H9 (cell line): ENCODE results near the gene CD200. TPM values are rescaled to one million over a fixed set of nuclear protein-coding genes. Genes with fewer than 3 reads are reported as not detected.

Source experiments
- DNase-seq: peaks from one replicate; pipeline ENCODE4 v3.0.0-alpha.2; 2017
- H2AFZ ChIP-seq: one replicate; pipeline ENCODE4 v1.6.1; 2013; ENCODE audit warnings: mild to moderate bottlenecking, low read length, control low read depth, moderate library complexity
- H2AK5ac ChIP-seq: 2 replicates; pipeline ENCODE4 v1.6.1; 2013; ENCODE audit warnings: low read length, control low read depth, mixed read lengths; ENCODE audit not compliant: insufficient read length
- H2BK120ac ChIP-seq: one replicate; pipeline ENCODE4 v1.6.1; 2013; ENCODE audit warnings: low read depth, mild to moderate bottlenecking, low read length, control low read depth, inconsistent platforms; ENCODE audit not compliant: poor library complexity, severe bottlenecking
- H2BK12ac ChIP-seq: 2 replicates; pipeline ENCODE4 v1.6.1; 2013; ENCODE audit warnings: low read length, control low read depth, mixed read lengths, low read depth; ENCODE audit not compliant: insufficient read length
- H2BK15ac ChIP-seq: 2 replicates; pipeline ENCODE4 v1.6.1; 2013; ENCODE audit warnings: low read depth, low read length, control low read depth
- H2BK20ac ChIP-seq: one replicate; pipeline ENCODE4 v1.6.1; 2013; ENCODE audit warnings: low read depth, mild to moderate bottlenecking, low read length, control low read depth, inconsistent platforms; ENCODE audit not compliant: poor library complexity, severe bottlenecking
- H2BK5ac ChIP-seq: 2 replicates; pipeline ENCODE4 v1.6.1; 2013; ENCODE audit warnings: low read length, control low read depth, mixed read lengths; ENCODE audit not compliant: insufficient read length
- H3K14ac ChIP-seq: 2 replicates; pipeline ENCODE4 v1.6.1; 2013; ENCODE audit warnings: low read length, control low read depth; ENCODE audit not compliant: insufficient read depth
- H3K18ac ChIP-seq: 2 replicates; pipeline ENCODE4 v1.6.1; 2013; ENCODE audit warnings: low read depth, mild to moderate bottlenecking, mixed read lengths, low read length, control low read depth; ENCODE audit not compliant: insufficient read length
- H3K23ac ChIP-seq: 2 replicates; pipeline ENCODE4 v1.6.1; 2013; ENCODE audit warnings: low read length, control low read depth, mixed read lengths, low read depth; ENCODE audit not compliant: insufficient read length
- H3K23me2 ChIP-seq: 2 replicates; pipeline ENCODE4 v1.6.1; 2013; ENCODE audit warnings: low read depth, mild to moderate bottlenecking, mixed read lengths, low read length, control low read depth; ENCODE audit not compliant: insufficient read length, poor library complexity, severe bottlenecking
- H3K27ac ChIP-seq: 2 replicates; pipeline ENCODE4 v1.5.1; 2013; ENCODE audit warnings: low read length, control low read depth, mixed read lengths, low read depth; ENCODE audit not compliant: insufficient read length
- H3K27me3 ChIP-seq: 2 replicates; pipeline ENCODE4 v1.6.1; 2013; ENCODE audit warnings: low read length, control low read depth, inconsistent platforms; ENCODE audit not compliant: insufficient read depth
- H3K4ac ChIP-seq: 2 replicates; pipeline ENCODE4 v1.6.1; 2013; ENCODE audit warnings: low read depth, mild to moderate bottlenecking, control low read depth, inconsistent platforms, low read length, moderate library complexity
- H3K4me1 ChIP-seq: 2 replicates; pipeline ENCODE4 v1.6.1; 2013; ENCODE audit warnings: low read length, control low read depth, inconsistent platforms; ENCODE audit not compliant: insufficient read depth
- H3K4me2 ChIP-seq: 2 replicates; pipeline ENCODE4 v1.6.1; 2013; ENCODE audit warnings: low read length, control low read depth, mixed read lengths; ENCODE audit not compliant: insufficient read length, insufficient read depth
- H3K56ac ChIP-seq: 2 replicates; pipeline ENCODE4 v1.6.1; 2013; ENCODE audit warnings: low read depth, mild to moderate bottlenecking, mixed read lengths, low read length, control low read depth; ENCODE audit not compliant: insufficient read length
- H3K79me1 ChIP-seq: 2 replicates; pipeline ENCODE4 v1.6.1; 2013; ENCODE audit warnings: low read depth, mild to moderate bottlenecking, moderate library complexity, low read length, control low read depth, inconsistent platforms; ENCODE audit not compliant: insufficient read depth, poor library complexity, severe bottlenecking
- H3K79me2 ChIP-seq: 2 replicates; pipeline ENCODE4 v1.6.1; 2013; ENCODE audit warnings: low read length, control low read depth, inconsistent platforms; ENCODE audit not compliant: insufficient read depth
- H3K9ac ChIP-seq: 2 replicates; pipeline ENCODE4 v1.6.1; 2013; ENCODE audit warnings: low read length, control low read depth, mixed read lengths; ENCODE audit not compliant: insufficient read length; ENCODE audit errors: extremely low read depth
- H3K9me3 ChIP-seq: one replicate; pipeline ENCODE4 v1.6.1; 2013; ENCODE audit warnings: low read depth, low read length, inconsistent platforms; ENCODE audit not compliant: control insufficient read depth
- H3T11ph ChIP-seq: one replicate; pipeline ENCODE4 v1.6.1; 2013; ENCODE audit warnings: mild to moderate bottlenecking, low read length, control low read depth, inconsistent platforms
- H4K20me1 ChIP-seq: one replicate; pipeline ENCODE4 v1.6.1; 2013; ENCODE audit not compliant: control insufficient read depth, insufficient read length, insufficient read depth
- H4K5ac ChIP-seq: 2 replicates; pipeline ENCODE4 v1.6.1; 2013; ENCODE audit warnings: low read depth, mild to moderate bottlenecking, mixed read lengths, low read length, control low read depth; ENCODE audit not compliant: insufficient read length
- H4K8ac ChIP-seq: replicated peaks from 2 replicates; pipeline ENCODE4 v1.6.1; 2013; ENCODE audit warnings: low read length, control low read depth, mixed read lengths, low read depth; ENCODE audit not compliant: insufficient read length
- H4K91ac ChIP-seq: 2 replicates; pipeline ENCODE4 v1.6.1; 2013; ENCODE audit warnings: low read depth, mild to moderate bottlenecking, moderate library complexity, mixed read lengths, low read length, control low read depth; ENCODE audit not compliant: insufficient read length
- H3K27ac Mint-ChIP-seq, 3 experiments: 2 replicates in 2 of 3; 3 replicates in 1 of 3; pipeline ENCODE4 v1.8.0; 2020 to 2021; ENCODE audit warnings: mixed read lengths in 3 of 3, mild to moderate bottlenecking in 1 of 3, moderate library complexity in 1 of 3
- H3K27me3 Mint-ChIP-seq: 2 replicates; pipeline ENCODE4 v1.8.0; 2021; ENCODE audit warnings: low read depth, mild to moderate bottlenecking, moderate library complexity, mixed read lengths
- H3K36me3 Mint-ChIP-seq, 3 experiments: 2 replicates in 2 of 3; 3 replicates in 1 of 3; pipeline ENCODE4 v1.8.0; 2020 to 2021; ENCODE audit warnings: low read depth in 3 of 3, mixed read lengths in 3 of 3; ENCODE audit not compliant: insufficient read depth in 1 of 3
- H3K4me1 Mint-ChIP-seq, 2 experiments: 2 replicates each; pipeline ENCODE4 v1.8.0; 2020; ENCODE audit warnings: mixed read lengths in 2 of 2
- H3K4me3 Mint-ChIP-seq, 2 experiments: 2 replicates in 1 of 2; 3 replicates in 1 of 2; pipeline ENCODE4 v1.8.0; 2020 to 2021; ENCODE audit warnings: mild to moderate bottlenecking in 2 of 2, mixed read lengths in 2 of 2, moderate library complexity in 1 of 2
- H3K9me3 Mint-ChIP-seq, 2 experiments: 2 replicates in 1 of 2; 3 replicates in 1 of 2; pipeline ENCODE4 v1.8.0; 2020; ENCODE audit warnings: mild to moderate bottlenecking in 2 of 2, mixed read lengths in 2 of 2, moderate library complexity in 1 of 2
- CTCF ChIP-seq: fragments of 200-600 bp; sonication (generic); conservative IDR thresholded peaks from 3 replicates; pipeline ENCODE4 v1.8.0; 2021; ENCODE audit warnings: antibody characterized with exemption, mild to moderate bottlenecking
- WGBS: extraction: QIAGEN DNeasy Blood & Tissue Kit; methylation state at CpG from one replicate; pipeline ENCODE4 v1.1.7; 2013; ENCODE audit warnings: missing lambda C conversion rate, low lambda C conversion rate, mixed read lengths; ENCODE audit not compliant: insufficient read length; ENCODE audit errors: extremely low coverage; 5-methylcytosine and 5-hydroxymethylcytosine counted together
- total RNA-seq: library from RNA; stranded (reverse); gene quantifications from 2 replicates; pipeline ENCODE4 v1.2.1, GENCODE V29; 2021

CD200 gene
- total RNA-seq, 1 experiment from 2014 or later = 51.6 TPM

- no peak for TF ChIP-seq CTCF
- peaks cover 77 to 86% of the 10 kb centered on the region in 2 experiments for H3K4me1 Mint-ChIP-seq
- H3K4me3 Mint-ChIP-seq = no peak overlapping the region
- no peak for DNase-seq
- Histone ChIP-seq H3K27me3 (no peaks in the 10 kb centered on the region), H4K8ac (no peak overlapping the region), H3K4me1 (peaks cover 24% of the 10 kb centered on the region), H2BK120ac (no peak overlapping the region), H3K4me2 (no peak overlapping the region), H2BK20ac (no peak overlapping the region), H3T11ph (no peak overlapping the region), H2BK12ac (no peak overlapping the region), H2BK15ac (no peak overlapping the region), H3K18ac (no peak overlapping the region), H3K9ac (no peak overlapping the region), H2BK5ac (no peak overlapping the region), H3K9me3 (no peaks in the 10 kb centered on the region), H2AFZ (no peak overlapping the region), H3K56ac (no peak overlapping the region), H4K91ac (no peak overlapping the region), H2AK5ac (no peak overlapping the region), H3K4ac (no peak overlapping the region), H3K23me2 (no peaks in the 10 kb centered on the region), H3K27ac (no peak overlapping the region), H4K20me1 (no peaks in the 10 kb centered on the region), H4K5ac (no peak overlapping the region), H3K79me1 (peaks cover 6% of the 10 kb centered on the region), H3K23ac (no peak overlapping the region), H3K14ac (no peak overlapping the region), H3K79me2 (0 out of 2 replicates have a peak, but pooled peaks cover 4% of the 10 kb centered on the region)
- WGBS = no CpG with 5 or more reads among the region's 1 CpG
- no peaks in the 10 kb centered on the region for H3K9me3 Mint-ChIP-seq
- peaks cover 38 to 74% (median 39%) of the 10 kb centered on the region in 3 experiments for H3K36me3 Mint-ChIP-seq
- H3K27ac Mint-ChIP-seq = peak overlapping the region in 2 of 3 experiments; percentile 6 to 91; a peak in 4 of 7 replicates
- H3K27me3 Mint-ChIP-seq = no peaks in the 10 kb centered on the region
Observed at GRCh38 chr3:112351036-112351435, 18.1 kb downstream of the CD200 start.
